Skeletal muscle tissue (tissue), 4 donors: ENCODE data around the gene KLHL29. TPM values are rescaled to one million over a fixed set of nuclear protein-coding genes. Genes with fewer than 3 reads are reported as not detected.

Experiments
- H3K27ac ChIP-seq: one replicate; pipeline ENCODE4 v1.7.0; 2013; ENCODE audit warnings: mild to moderate bottlenecking, low read depth, low read length, inconsistent platforms
- H3K27me3 ChIP-seq, 3 donors: one replicate each; pipeline ENCODE4 v1.7.0; 2013; ENCODE audit warnings: low read length in 3 of 3; ENCODE audit not compliant: control insufficient read depth in 3 of 3, insufficient read depth in 3 of 3
- H3K36me3 ChIP-seq, 3 donors: one replicate each; pipeline ENCODE4 v1.7.0; 2013; ENCODE audit warnings: low read length in 3 of 3; ENCODE audit not compliant: control insufficient read depth in 3 of 3, insufficient read depth in 3 of 3
- H3K4me1 ChIP-seq, 3 donors: one replicate each; pipeline ENCODE4 v1.7.0; 2013; ENCODE audit warnings: low read length in 3 of 3, mild to moderate bottlenecking in 3 of 3; ENCODE audit not compliant: control insufficient read depth in 3 of 3, insufficient read depth in 3 of 3
- H3K4me3 ChIP-seq, 3 donors: one replicate each; pipeline ENCODE4 v1.7.0; 2013; ENCODE audit warnings: low read length in 3 of 3
- H3K9ac ChIP-seq, 3 donors: one replicate each; pipeline ENCODE4 v1.7.0; 2013; ENCODE audit warnings: low read length in 3 of 3, mild to moderate bottlenecking in 3 of 3, moderate library complexity in 2 of 3, low read depth in 1 of 3
- H3K9me3 ChIP-seq, 3 donors: one replicate each; pipeline ENCODE4 v1.7.0; 2013; ENCODE audit warnings: low read length in 3 of 3; ENCODE audit not compliant: control insufficient read depth in 3 of 3
- total RNA-seq: library from RNA; depleted of rRNA; stranded (reverse); fragments of >200 nt; gene quantifications from one replicate; pipeline ENCODE4 v1.2.3, GENCODE V29; 2014
- donor health status: Osteomylitis.

Gene KLHL29
- total RNA-seq, 1 donor from 2014 or later = 3.7 TPM

GRCh38 chr2:23484275-23484674, 99.3 kb downstream of the KLHL29 start:
- no peaks in the 10 kb centered on the region for H3K36me3 ChIP-seq
- peaks cover 7 to 16% (median 8%) of the 10 kb centered on the region in 3 donors for H3K4me1 ChIP-seq
- H3K9me3 ChIP-seq = no peaks in the 10 kb centered on the region
- no peak overlapping the region for H3K9ac ChIP-seq
- no peak overlapping the region for H3K27ac ChIP-seq
- H3K27me3 ChIP-seq = peaks cover 0 to 2% (median 0%) of the 10 kb centered on the region in 3 donors
- H3K4me3 ChIP-seq = no peak overlapping the region

GRCh38 chr2:23484767-23485166, 99.8 kb downstream of the KLHL29 start:
- Histone ChIP-seq H3K36me3 (no peaks in the 10 kb centered on the region), H3K4me3 (no peak overlapping the region), H3K4me1 (peaks cover 7 to 17% (median 8%) of the 10 kb centered on the region in 3 donors), H3K9me3 (no peaks in the 10 kb centered on the region), H3K27me3 (no peaks in the 10 kb centered on the region), H3K9ac (no peak overlapping the region), H3K27ac (no peak overlapping the region)

- no peak overlapping the region for H3K4me3 ChIP-seq
- H3K27me3 ChIP-seq = no peaks in the 10 kb centered on the region
- peaks cover 7 to 17% (median 8%) of the 10 kb centered on the region in 3 donors for H3K4me1 ChIP-seq
- H3K27ac ChIP-seq = no peak overlapping the region
- no peaks in the 10 kb centered on the region for H3K36me3 ChIP-seq
- peak overlapping the region in 1 of 3 donors; percentile 33 for H3K9ac ChIP-seq
- no peaks in the 10 kb centered on the region for H3K9me3 ChIP-seq
These were observed 100.3 kb downstream of the KLHL29 start for GRCh38 chr2:23485261-23485660.

GRCh38 chr2:23485841-23486683, 101.1 kb downstream of the KLHL29 start:
- no peaks in the 10 kb centered on the region for H3K9me3 ChIP-seq
- H3K36me3 ChIP-seq = no peaks in the 10 kb centered on the region
- H3K9ac ChIP-seq = no peak overlapping the region
- H3K4me1 ChIP-seq = peaks cover 5 to 17% (median 8%) of the 10 kb centered on the region in 3 donors
- H3K27me3 ChIP-seq = no peaks in the 10 kb centered on the region
- no peak overlapping the region for H3K27ac ChIP-seq
- H3K4me3 ChIP-seq = no peak overlapping the region

GRCh38 chr2:23486684-23487075, 101.7 kb downstream of the KLHL29 start:
- peaks cover 5 to 17% (median 8%) of the 10 kb centered on the region in 3 donors for H3K4me1 ChIP-seq
- H3K27me3 ChIP-seq = no peaks in the 10 kb centered on the region
- H3K4me3 ChIP-seq = no peak overlapping the region
- no peak overlapping the region for H3K27ac ChIP-seq
- no peaks in the 10 kb centered on the region for H3K9me3 ChIP-seq
- no peaks in the 10 kb centered on the region for H3K36me3 ChIP-seq
- no peak overlapping the region for H3K9ac ChIP-seq

- Histone ChIP-seq H3K9ac (no peak overlapping the region), H3K4me3 (no peak overlapping the region), H3K36me3 (no peaks in the 10 kb centered on the region), H3K27me3 (no peaks in the 10 kb centered on the region), H3K9me3 (no peaks in the 10 kb centered on the region), H3K27ac (no peak overlapping the region), H3K4me1 (peaks cover 5 to 17% (median 8%) of the 10 kb centered on the region in 3 donors)
These were observed 102.9 kb downstream of the KLHL29 start for GRCh38 chr2:23487735-23488492.

- Histone ChIP-seq H3K4me3 (no peak overlapping the region), H3K36me3 (no peaks in the 10 kb centered on the region), H3K27ac (no peak overlapping the region), H3K9me3 (no peaks in the 10 kb centered on the region), H3K27me3 (no peaks in the 10 kb centered on the region), H3K9ac (no peak overlapping the region), H3K4me1 (peaks cover 5 to 17% (median 8%) of the 10 kb centered on the region in 3 donors)
These were observed 103.6 kb downstream of the KLHL29 start for GRCh38 chr2:23488584-23488983.

GRCh38 chr2:23489471-23490322, 104.7 kb downstream of the KLHL29 start:
- no peaks in the 10 kb centered on the region for H3K9me3 ChIP-seq
- peaks cover 5 to 16% (median 8%) of the 10 kb centered on the region in 3 donors for H3K4me1 ChIP-seq
- H3K36me3 ChIP-seq = no peaks in the 10 kb centered on the region
- no peak overlapping the region for H3K9ac ChIP-seq
- H3K27ac ChIP-seq = no peak overlapping the region
- no peak overlapping the region for H3K4me3 ChIP-seq
- no peaks in the 10 kb centered on the region for H3K27me3 ChIP-seq

- H3K9me3 ChIP-seq = no peaks in the 10 kb centered on the region
- H3K27me3 ChIP-seq = no peaks in the 10 kb centered on the region
- H3K27ac ChIP-seq = no peak overlapping the region
- H3K9ac ChIP-seq = no peak overlapping the region
- H3K36me3 ChIP-seq = no peaks in the 10 kb centered on the region
- H3K4me1 ChIP-seq = peaks cover 15 to 24% (median 19%) of the 10 kb centered on the region in 3 donors
- no peak overlapping the region for H3K4me3 ChIP-seq
These were observed 106.8 kb downstream of the KLHL29 start for GRCh38 chr2:23491591-23492336.
